Hematopoietic multipotent progenitor cell treated with erythropoietin and hydrocortisone succinate and interleukin-3 and kit ligand, for 4 days (in vitro differentiated cells): ENCODE data around the gene NOL3.

Experiments
- DNase-seq: peaks from one replicate; pipeline ENCODE4 v3.0.0-alpha.2; 2015

The NOL3 gene

DNA sequence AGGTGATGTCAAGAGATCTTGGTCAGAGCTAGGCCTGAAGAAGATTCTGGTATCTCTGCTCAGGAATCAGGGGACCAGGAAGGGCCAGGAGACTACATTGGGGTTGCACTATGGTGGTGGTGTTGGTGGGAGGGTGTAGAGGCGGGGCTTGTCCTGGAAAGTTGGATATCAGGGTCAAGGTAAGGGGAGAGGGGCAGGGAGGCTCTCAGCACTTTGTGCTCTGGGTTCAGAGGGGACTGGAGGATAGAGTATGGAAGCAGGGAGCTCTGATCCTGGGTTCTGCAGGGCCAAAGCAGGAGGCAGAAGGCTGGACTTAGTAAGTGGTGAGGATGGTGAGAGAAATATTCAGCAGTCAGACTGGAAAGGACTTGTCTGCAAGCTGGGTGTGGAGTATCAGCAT lies 3.0 kb downstream of the NOL3 start:
- no peak for DNase-seq

DNA sequence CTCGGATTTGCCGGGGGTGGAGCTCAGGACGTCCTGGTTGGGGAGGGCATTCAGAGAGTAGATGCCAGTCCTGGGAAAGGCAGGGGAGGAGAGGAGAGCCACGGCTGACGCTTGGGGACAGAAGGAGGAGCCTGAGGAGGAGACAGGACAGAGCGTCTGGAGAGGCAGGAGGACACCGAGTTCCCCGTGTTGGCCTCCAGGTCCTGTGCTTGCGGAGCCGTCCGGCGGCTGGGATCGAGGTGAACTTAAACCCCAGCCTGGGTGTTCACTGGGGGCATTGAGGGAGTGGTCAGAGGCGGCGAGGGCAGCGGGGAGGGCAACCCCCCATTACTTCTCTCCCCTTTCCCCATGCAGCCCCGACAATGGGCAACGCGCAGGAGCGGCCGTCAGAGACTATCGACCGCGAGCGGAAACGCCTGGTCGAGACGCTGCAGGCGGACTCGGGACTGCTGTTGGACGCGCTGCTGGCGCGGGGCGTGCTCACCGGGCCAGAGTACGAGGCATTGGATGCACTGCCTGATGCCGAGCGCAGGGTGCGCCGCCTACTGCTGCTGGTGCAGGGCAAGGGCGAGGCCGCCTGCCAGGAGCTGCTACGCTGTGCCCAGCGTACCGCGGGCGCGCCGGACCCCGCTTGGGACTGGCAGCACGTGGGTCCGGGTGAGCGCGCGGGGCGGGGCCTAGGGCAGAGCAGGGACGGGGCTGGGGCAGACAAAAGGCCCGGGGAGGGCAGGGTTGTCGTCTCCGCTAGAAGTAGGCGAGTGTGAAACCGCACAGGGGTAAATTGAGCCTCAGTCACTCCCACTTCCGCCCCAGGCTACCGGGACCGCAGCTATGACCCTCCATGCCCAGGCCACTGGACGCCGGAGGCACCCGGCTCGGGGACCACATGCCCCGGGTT lies 3.7 kb downstream of the NOL3 start:
- peak; percentile 93 for DNase-seq

DNA sequence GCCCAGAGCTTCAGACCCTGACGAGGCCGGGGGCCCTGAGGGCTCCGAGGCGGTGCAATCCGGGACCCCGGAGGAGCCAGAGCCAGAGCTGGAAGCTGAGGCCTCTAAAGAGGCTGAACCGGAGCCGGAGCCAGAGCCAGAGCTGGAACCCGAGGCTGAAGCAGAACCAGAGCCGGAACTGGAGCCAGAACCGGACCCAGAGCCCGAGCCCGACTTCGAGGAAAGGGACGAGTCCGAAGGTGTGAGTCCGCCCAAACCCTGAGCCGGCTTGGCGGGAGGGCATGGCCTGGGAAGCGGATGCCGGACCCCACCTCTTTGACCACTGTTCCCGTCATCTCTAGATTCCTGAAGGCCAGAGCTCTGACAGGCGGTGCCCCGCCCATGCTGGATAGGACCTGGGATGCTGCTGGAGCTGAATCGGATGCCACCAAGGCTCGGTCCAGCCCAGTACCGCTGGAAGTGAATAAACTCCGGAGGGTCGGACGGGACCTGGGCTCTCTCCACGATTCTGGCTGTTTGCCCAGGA lies 4.4 kb downstream of the NOL3 start:
- no peak for DNase-seq

DNA sequence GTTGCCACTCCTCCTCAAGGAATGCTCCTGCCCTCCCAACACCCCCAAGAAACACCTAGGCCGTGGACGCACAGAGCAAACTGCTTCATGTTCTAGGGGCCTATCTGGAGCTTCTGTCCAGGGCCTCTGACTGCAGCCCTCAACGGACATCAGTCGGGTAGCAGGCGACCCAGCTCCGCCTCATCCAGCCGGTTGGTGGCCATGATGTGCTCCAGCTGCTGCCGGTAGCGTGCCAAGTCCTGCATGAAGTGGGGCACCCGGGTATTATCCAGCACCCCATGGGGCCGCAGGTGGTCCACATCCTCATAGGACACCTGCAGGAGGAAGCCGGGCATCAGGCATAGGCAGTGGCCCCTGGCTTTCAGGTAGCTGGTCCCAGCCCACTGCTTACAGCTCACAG lies 6.3 kb downstream of the NOL3 start:
- DNase-seq = no peak

DNA sequence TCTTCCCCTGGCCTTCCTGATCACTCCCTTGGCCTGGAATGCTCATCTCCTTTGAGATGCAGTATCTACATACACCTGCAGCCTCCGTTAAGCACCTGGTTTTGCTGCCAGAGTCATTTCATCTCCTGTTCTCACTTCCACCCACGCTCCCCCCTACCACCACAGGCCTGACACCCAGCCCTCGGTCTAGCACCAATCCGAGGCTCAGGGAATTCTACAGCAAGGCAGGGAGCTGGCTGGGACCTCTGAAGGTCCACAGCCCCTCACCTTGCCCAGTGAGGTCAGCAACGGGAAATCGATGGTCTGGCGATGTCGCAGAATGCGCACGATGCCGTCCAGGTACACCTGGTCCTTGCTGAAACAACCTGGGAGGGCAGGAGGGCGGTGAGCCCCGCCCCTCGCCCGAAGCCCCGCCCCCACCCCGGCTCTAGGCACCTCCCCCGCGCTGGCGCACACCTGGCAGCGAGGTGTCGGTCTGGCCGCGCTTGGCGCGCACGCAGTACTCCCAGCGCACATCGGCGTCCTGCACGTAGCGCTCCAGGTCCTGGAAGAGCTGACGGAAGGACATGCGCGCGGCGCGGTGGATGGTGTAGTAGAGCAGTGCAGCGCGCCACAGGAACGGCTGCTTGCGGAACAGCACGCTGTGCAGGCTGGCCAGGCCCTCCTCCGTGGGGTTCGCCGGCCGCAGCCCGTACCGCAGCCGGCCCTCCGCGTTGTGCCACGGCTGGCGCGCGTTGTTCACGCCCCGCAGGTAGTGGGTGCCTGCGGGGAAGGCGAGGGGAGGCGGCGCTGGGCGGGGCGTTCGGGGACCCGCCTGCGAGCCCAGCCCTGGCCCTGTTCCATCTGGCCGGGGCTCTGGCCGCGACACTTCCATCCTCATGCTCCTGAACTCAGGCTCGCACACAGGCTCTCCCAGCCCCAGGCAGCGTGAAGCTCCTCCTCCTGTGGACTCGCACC lies 7.7 kb downstream of the NOL3 start:
- peak; percentile 76 for DNase-seq

DNA sequence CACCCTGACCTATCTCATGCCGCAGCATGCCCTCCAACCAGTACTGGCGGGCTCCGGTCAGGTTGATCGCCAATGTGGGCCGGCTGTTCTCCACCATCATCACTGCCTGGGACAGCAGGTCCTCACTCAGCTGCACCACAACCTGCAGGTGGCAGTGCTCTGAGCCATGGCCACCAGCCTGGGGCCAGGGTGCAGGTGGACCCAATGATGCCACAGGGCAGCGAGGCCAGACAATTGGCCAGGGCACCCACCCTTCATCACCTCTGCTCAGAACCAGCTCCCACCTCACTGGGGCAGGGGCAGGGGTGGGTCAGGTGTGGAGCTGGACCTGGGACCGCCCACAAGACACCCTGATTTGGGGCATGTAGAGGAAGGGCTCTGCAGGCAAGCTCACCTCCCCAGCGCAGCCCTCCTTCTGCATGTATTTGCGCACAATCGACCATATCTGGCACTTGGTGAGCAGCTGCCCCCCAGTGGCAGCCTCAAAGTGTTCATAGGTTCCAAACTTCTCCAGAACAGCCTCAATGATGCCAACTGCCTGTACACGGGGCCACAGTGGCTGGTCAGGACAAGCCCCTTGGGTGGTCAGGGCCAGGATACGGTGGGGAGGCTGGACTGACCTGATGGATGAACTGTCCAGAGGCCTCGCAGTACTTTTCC lies 9.2 kb downstream of the NOL3 start:
- peak; percentile 73 for DNase-seq

DNA sequence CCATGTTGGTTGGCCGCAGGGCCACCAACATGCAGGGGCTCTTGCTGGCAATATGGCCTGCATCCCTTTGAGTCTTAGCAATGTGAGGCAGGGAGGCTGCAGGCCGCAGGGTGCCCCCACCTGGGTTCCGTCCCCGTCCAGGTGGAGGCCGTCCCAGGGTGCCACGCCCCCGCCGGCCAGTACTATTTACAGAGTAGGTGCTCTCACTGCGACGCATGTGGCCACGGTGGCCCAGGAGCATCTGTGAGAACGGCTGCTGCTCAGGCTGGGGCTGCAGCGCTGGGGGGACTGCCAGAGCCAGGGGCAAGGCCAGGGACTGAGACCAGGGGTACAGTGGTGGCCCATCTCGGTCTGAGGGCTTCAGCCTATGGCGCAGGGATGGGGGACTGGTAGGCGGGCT lies 9.8 kb downstream of the NOL3 start:
- DNase-seq = no peak

DNA sequence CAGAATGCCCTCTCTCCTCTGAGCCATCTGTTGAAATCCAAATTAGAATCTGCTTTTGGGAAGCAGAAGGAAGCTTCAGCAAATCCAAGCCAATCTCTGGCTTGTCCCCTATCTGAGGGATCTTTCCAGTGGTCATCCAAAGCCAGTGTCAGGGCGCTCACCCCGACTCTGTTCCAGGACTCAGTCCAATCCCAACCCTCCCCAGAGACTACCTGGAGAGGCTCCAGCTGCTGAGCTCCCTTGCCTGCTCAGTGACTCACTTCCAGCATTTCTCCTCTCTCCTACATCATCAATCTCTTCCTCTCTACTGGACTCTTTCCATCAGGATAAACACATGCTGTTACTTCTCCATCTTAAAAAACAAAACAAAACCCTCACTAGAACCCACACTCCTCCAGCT lies 11.0 kb downstream of the NOL3 start:
- DNase-seq = no peak

DNA sequence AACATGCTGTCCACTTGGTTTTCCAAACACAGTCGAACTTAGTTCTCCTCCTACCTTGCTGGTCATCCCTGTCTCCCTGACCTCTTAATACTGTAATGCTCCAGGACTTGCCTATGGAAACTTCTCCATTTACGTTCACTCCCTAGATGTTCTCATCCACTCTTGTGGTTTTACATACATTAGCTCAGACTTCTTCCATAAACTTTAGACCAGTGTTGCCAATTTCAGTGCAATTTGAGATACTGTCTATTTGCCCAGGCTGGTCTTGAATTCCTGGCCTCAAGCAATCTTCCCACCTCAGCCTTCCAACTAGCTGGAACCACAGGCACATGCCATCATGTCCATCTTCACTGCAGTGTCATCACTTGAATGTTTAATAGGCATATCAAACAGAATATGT lies 11.9 kb downstream of the NOL3 start:
- no peak for DNase-seq

DNA sequence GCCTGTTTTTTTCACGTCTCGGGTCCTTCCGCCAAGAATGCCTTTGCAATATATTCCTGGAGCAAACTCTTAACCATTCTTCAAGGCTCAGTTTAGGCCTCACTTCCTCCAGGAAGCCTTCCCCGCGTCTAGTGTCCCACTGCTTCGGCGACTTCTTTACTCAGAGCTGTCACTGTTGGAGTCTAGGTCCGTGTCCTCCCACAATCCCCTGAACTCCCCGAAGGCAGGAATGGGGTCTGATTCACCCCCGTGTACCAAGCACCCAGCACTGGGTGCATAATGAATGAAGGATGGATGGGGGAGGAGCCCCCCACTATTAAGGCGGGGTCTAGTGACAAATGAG lies 12.9 kb downstream of the NOL3 start:
- DNase-seq = no peak

DNA sequence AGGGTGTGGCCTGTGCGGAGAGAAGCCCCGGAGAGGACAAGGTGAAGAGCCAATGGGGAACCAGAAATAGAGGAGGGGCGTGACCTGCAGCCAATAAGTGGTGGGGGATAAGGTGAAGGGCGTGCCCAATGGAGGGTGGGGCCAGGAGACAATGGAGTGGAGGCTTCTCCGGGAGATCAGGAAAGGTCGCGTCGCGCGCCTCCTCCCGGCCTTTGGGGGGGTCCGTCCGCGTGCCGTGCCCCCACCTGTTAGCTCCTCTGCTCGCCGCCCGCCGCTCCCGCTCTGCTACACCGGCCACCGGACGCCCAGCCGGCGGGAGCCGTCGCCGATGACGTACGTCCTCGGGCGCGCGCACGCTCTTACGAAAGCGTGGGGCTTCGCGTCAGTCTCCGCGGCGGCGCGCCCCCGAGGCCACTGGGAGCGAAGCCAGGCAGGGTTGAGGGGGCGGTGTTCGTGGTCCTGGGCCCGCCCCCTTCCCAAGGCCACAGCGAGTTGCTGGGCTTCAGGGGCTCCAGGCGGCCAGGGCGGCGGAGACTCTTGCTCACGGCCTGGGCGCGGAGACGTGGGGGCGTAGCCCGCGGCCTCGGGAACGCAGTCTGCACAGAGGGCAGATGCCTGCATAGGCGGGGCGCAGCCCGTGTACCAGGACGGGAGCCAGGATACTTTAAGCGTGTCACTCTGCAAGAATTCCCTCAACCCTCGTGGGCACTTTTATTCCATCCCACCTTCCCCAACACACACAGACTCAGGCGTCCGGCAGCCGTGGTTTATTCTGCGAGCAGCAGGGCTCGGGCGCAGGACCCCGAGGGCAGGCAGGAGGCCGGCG lies 13.5 kb downstream of the NOL3 start, which contains the start of gene MATCAP1:
TSS of gene MATCAP1 (minus strand) at position 337 of the 826 bp plus-strand sequence. CDS start 3,353 bp downstream, outside the sequence.
- peak; percentile 99 for DNase-seq

DNA sequence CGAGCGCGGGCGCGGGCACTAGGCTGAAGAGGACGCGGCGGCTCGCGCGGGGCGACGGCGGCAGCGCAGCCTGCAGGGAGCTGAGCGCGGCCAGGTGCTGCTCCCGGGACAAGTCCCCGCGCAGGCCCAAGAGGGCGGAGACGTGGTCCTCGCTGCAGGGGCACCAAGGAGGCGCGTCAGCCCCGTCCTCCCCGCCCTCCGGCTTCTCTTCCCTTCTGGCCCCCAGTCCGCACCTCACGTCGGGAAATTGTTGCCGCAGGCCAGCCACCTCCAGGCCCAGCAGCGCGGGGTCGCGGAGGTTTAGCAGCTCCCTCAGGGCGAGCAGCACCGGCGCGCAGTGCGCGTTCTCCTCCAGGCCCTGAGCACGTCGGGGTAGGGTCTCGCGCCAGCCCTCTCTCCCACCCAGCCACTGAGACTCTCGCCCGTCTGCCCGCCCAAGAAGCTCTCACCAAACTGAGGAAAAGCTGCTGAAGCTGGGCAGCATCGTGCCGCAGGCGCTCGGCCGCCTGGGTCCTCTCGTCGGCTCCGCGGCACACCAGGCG lies 14.2 kb downstream of the NOL3 start:
- DNase-seq = no peak

DNA sequence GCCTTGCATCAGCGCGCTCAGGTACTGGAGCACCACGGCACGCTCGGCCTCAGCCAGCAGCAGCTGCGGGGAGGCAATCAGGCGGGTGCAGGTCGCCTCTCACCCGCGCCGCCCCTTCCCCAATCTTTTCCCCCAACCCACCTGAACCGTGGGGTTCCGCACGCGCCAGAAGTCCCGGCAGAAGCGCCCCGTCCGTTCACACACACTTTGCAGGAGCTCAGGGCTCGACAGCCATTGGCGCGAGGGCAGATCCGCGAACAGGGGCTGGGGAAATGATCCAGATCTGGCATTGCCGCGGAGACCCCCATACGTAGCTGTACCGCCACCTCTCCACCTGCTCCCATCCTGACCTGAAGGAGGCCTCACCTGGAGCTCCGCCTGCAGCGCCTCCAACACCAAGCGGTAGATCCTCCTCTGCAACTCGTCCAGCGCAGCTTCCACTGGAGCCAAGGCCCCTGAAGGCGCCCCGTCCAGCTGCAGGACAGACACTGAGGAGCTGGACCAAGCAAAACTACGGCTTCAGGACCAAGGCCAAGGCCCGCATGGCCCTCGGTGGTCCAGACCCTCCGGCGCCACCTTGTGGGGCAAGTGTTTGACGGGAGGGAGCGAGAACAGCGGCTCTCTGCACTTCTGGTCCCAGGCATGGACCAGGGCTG lies 14.8 kb downstream of the NOL3 start:
- DNase-seq = peak; percentile 95

DNA sequence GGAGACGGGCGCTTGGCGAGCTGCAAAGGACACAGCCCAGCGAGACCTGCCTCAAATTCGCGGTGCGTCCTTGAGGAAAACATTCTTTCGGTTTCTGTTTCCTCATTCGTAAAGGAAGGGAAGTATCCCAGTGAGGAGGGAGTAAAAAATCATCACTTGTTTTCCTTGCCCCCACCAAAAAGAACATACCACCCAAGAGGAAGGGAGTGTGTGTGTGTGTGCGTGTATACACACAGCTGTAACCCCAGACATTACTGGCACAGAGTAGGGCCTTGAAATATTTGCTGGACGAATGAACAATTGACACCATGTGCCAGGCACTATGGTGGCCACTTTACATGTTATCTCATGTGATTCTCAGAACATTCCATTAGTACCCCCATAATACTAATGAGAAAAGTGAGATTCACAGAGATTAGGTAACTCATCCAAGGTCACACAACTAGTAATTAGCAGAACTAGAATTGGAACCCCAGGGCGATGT lies 15.4 kb downstream of the NOL3 start:
- no peak for DNase-seq

DNA sequence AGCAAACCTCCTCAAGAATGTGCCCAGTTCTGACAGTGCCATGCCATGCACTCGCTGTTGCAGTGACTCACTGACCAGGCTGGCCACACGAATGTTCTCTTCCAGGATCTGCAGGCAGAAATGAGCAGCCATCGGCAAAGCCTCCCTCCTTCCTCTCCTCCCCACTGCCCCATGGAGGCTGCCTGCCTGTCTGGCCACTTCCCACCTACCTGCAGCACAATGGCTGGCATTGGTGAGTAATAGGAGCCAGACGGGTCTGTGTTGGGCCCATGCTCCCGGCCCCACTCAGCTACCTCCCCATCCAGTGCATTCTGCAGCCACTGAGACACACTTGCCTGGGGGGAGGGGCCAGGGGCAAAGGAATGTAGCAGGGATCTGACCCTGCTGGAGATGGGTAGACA lies 16.2 kb downstream of the NOL3 start:
- no peak for DNase-seq

DNA sequence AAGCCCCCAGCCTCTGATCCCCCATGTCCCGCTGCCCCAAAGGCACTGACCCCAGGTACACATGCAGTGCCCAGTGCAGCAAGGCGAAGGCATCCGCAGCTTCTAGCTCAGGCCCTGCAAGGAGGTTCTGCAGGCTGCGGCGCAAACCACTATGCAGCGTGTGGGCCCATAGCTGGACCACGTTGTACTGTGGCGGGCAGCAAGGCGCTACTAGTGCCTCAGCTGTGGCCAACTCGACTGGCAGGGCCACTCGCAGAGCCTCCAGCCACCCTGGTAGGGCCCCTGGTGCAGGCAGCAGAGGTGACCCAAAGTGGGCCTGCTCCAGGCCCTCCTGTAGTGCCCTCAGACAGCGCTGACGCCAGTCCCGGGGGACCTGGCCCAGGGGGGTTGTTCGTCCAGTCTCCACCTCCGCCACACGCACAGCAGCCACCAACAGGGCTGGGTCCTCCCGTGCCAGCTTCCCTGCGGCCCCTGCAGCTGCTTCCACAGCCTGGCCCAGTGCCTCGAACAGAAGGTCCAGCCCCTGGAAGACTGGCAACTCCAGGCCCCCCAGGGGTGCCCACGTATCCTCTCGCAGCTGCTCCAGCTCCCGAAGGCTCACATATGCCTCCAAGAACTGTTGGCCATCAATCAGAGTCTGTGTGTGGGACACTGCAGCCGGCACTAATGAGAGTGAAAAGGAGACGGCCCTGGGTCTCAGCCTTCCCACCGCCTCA lies 17.0 kb downstream of the NOL3 start:
- no peak for DNase-seq

DNA sequence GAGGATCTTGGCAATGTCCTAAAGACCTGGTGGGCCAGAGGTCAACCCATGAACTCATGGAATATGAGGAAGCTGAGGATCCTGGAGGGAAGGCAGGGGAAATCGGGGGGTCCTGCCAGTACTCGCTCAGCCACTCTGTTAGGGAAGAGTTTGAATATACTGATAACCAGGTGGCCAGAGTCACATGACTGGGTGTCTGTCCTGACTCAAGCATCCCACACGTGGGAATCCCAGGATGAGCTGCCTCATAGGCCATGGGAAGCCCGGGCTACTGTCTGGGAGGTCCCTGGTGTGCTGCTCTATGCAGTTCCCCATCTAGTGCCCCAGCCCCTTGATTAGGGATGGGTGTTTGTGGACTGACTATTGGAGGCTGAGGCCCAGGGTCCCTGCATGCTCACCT lies 18.0 kb downstream of the NOL3 start:
- DNase-seq = no peak

DNA sequence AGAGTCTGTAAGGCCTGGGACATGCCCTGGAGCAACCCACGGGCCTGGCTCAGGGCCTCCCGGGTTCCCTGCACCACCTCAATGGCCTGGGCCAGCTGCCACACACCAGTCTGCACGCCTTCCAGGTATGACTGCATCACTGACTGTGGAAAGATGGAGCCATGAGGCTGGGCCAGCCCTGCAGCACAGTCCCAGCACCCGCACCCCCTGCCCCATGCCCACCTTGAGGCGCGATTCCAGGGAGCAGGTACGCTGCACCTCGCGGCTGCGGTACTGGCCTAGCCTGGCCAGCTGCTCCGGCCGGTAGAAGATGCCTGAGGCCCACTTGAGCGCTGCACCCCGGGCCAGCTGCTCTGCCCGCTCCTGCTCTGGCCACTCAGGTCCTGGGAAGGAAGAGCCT lies 18.5 kb downstream of the NOL3 start:
- DNase-seq = no peak

DNA sequence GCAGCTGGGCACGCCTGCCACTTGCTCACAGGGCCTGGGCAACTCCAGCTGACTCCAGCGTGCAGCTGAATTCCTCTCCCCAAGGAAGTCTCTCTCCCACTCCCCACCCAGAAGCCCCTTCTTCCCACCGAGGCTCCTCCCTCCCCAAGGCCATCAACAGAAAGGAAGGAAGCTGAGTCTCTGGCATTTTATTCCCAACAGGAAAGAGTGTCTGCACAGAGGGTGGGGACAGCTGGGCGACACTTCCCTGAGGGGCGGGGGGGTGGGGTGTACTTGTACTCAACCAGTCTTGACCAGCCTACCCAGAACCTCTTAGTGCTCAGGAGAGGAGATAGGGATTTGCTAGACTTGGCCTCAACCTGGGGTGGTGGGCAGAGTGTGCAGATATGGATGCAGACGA lies 19.7 kb downstream of the NOL3 start, which contains the start of gene EXOC3L1:
TSS of gene EXOC3L1 (minus strand) at position 96 of the 400 bp plus-strand sequence. CDS start 460 bp downstream, outside the sequence.
- no peak for DNase-seq
